ENCODE measurements around the gene SDC4. TPM values are rescaled to one million over a fixed set of nuclear protein-coding genes. Genes with fewer than 3 reads are reported as not detected.

The SDC4 gene
- total RNA-seq, 2 experiments from 2014 or later, result 21.1 to 22.0 TPM

DNA sequence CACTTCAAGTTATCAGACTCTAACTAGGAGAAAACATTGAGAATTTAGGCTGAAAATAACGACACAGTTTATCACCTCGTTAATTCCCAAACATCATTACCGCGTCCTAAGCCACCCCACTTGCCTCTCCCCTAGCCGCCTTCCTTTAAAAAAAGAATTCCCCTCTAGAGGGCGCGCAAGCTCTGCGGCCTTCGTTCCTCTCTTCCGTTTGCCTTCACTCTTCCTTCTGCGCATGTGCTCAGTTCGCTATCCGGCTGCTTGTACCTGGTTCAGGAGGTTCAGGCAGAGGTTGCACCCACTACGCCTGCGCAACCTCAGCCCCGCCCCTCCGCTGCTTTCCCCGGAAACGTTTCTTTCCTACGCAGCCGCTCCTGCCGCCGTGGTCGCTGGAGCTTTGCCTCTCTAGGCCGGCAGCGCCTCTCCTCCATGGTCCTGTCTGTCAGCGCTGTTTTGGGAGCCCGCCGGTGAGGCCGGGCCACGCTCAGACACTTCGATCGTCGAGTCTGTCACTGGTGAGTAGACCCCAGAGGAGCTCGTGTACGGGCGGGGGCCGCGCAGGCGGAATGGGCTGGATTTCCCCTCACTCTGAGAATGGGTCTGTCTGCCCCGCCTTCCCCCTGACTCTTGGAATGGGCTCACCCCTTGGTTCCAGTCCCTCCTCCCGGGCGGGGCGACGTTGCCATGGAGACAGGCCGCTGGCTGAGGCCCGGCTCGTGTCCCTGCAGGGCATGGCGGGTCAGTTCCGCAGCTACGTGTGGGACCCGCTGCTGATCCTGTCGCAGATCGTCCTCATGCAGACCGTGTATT, 14.8 kb upstream of the SDC4 start, which contains the start of gene SYS1:
SYS1 (plus strand) TSS at position 353 of the 807 bp plus-strand sequence; CDS start at position 729, 376 bp downstream.
- ATAC-seq, result peak; percentile 90
- TF ChIP-seq, protein P1, sequence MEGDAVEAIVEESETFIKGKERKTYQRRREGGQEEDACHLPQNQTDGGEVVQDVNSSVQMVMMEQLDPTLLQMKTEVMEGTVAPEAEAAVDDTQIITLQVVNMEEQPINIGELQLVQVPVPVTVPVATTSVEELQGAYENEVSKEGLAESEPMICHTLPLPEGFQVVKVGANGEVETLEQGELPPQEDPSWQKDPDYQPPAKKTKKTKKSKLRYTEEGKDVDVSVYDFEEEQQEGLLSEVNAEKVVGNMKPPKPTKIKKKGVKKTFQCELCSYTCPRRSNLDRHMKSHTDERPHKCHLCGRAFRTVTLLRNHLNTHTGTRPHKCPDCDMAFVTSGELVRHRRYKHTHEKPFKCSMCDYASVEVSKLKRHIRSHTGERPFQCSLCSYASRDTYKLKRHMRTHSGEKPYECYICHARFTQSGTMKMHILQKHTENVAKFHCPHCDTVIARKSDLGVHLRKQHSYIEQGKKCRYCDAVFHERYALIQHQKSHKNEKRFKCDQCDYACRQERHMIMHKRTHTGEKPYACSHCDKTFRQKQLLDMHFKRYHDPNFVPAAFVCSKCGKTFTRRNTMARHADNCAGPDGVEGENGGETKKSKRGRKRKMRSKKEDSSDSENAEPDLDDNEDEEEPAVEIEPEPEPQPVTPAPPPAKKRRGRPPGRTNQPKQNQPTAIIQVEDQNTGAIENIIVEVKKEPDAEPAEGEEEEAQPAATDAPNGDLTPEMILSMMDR (IDR thresholded peaks at IDR 0.05), result peak; percentile 89
- no peaks in the 10 kb centered on the region for H3K9me3 Mint-ChIP-seq
- CTCF ChIA-PET, result interaction anchor here (0.7 to 24.4 kb wide), 31 partner anchors 9 to 1146 kb away, joined by 3 to 549 read pairs (median 6); partner anchors contain the start of genes DBNDD2, PIGT, SDC4 and WFDC10A
- H3K36me3 Mint-ChIP-seq (ENCODE audit: low read depth), result peaks cover 20% of the 10 kb centered on the region
- POLR2A ChIA-PET, result interaction anchor here (0.6 to 4.2 kb wide), 17 partner anchors 10 to 574 kb away, joined by 3 to 35 read pairs (median 4); partner anchors contain the start of genes PIGT and SDC4
- intact Hi-C loops (cut with micrococcal nuclease), result loop anchor here (2.0 to 5.0 kb wide), 2 partner anchors 54 to 74 kb away; partner anchors contain the start of gene PIGT
- peak within 1 kb of the TSS; percentile 100 for H3K4me3 Mint-ChIP-seq
- H3K27ac Mint-ChIP-seq, result peak within 1 kb of the TSS; percentile 98
- H3K27me3 Mint-ChIP-seq, result no peaks in the 10 kb centered on the region
- H3K4me1 Mint-ChIP-seq (ENCODE audit: low read depth), result peaks cover 48% of the 10 kb centered on the region
- peak; percentile 98 for DNase-seq

DNA sequence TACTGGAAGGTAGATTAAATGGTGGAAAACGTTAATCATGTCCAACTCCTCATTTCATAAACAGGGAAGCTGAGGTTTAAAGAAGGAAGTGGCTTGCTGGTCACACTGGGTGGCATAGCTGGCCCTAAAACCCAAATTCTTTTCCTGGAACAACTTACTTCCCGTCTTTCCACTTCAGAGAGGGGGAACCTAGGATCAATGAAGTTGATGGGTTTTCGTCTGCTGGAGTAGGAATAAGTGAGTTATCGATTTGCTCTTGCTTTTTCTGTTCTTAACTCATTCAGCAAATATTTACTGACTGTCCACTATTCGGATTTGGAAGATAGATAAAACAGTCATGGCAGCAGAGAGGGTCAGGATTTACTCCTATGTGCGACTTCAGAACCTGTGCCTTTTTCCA, 13.6 kb upstream of the SDC4 start:
- Mint-ChIP-seq H3K36me3 (ENCODE audit: low read depth) (peaks cover 13% of the 10 kb centered on the region), H3K9me3 (no peaks in the 10 kb centered on the region), H3K27me3 (no peaks in the 10 kb centered on the region), H3K4me1 (ENCODE audit: low read depth) (peaks cover 44% of the 10 kb centered on the region), H3K27ac (no peak overlapping the region), H3K4me3 (no peak overlapping the region)
- intact Hi-C loops (cut with micrococcal nuclease), result loop anchor here (2.0 to 5.0 kb wide), 2 partner anchors 56 to 75 kb away; partner anchors contain the start of gene PIGT
- ChIA-PET POLR2A (interaction anchor here (0.7 to 4.2 kb wide), 5 partner anchors 9 to 83 kb away, joined by 3 to 35 read pairs (median 6); partner anchors contain the start of gene SDC4), CTCF (interaction anchor here (1.1 to 24.4 kb wide), 11 partner anchors 10 to 410 kb away, joined by 3 to 549 read pairs (median 13); partner anchors contain the start of genes PIGT and SDC4)
- ATAC-seq (no peak), DNase-seq (no peak)
- TF ChIP-seq, protein P1 (IDR thresholded peaks at IDR 0.05), result no peak

DNA sequence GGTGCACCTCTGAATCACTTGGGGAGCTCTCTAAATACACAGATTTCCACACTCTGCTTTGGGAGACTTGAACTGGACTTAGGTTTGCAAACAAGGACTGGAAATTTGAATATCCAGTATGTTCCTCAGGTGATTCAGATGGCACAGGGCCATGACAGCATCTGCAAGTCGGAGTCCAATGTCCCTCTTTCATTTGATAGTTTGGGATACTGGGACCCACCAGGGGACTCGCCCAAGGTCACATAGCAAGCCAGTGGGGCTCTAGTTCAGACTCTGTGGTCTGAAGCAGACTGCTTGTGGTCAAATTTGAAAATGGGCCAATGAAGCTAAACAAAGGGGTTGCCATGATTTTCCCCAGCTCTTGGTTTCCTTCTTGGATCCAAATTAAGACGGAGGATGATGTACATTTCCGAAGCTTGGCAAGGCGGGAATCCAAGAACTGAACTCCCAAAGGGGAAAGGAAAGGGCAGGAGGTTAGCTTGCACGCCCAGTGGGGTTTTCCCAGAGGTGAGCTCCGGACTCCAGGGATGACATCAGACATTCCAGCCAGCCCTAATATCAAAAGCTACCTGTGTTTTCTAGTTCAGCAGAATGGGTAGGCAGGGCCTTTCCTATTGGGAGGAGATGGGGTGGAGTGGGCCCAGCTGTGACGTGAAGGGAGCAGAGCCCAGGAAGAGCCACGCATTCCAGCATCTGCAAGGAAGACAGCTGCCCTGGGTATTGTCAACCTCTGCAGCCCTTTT, 11.4 kb upstream of the SDC4 start:
- POLR2A ChIA-PET, result interaction anchor here (0.8 to 1.2 kb wide), 2 partner anchors 11 to 13 kb away, joined by 3 to 4 read pairs; no protein-coding TSS in a partner anchor
- Mint-ChIP-seq H3K36me3 (ENCODE audit: low read depth) (no peaks in the 10 kb centered on the region), H3K4me3 (no peak overlapping the region), H3K27me3 (no peaks in the 10 kb centered on the region), H3K9me3 (no peaks in the 10 kb centered on the region), H3K4me1 (ENCODE audit: low read depth) (peaks cover 48% of the 10 kb centered on the region), H3K27ac (no peak overlapping the region)
- ATAC-seq (no peak), DNase-seq (no peak)
- CTCF ChIA-PET, result interaction anchor here (1.2 to 24.4 kb wide), 6 partner anchors 14 to 90 kb away, joined by 3 to 549 read pairs (median 7); no protein-coding TSS in a partner anchor
- intact Hi-C loops (cut with micrococcal nuclease), result loop anchor here (5.0 kb wide), 2 partner anchors 47 to 58 kb away; partner anchors contain the start of gene PIGT
- TF ChIP-seq, protein P1 (IDR thresholded peaks at IDR 0.05), result no peak

DNA sequence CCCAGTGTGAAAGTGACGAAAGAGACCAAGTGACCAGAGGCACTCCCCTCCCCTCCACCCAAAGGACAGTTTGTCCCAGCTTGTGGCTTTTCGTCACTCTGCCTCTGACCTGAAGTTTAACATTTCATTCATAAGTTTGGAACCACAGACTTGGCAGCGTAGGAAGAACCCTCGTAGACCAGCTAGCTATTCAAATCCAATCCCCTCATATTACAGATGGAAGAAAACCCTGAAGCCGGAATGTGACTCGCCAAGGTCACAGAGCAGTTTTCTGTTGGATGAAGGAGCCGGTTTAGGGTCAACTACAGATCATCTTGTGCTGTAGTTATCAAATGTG, 10.8 kb upstream of the SDC4 start:
- Mint-ChIP-seq H3K36me3 (ENCODE audit: low read depth) (no peaks in the 10 kb centered on the region), H3K4me3 (no peak overlapping the region), H3K27ac (no peak overlapping the region), H3K27me3 (no peaks in the 10 kb centered on the region), H3K9me3 (no peaks in the 10 kb centered on the region), H3K4me1 (ENCODE audit: low read depth) (peaks cover 51% of the 10 kb centered on the region)
- ATAC-seq (no peak), DNase-seq (no peak)
- intact Hi-C loops (cut with micrococcal nuclease), result loop anchor here (5.0 kb wide), 1 partner anchor 47 kb away; no protein-coding TSS in a partner anchor
- POLR2A ChIA-PET, result interaction anchor here (0.8 to 1.1 kb wide), 2 partner anchors 14 to 32 kb away, joined by 3 read pairs; no protein-coding TSS in a partner anchor
- TF ChIP-seq, protein P1 (IDR thresholded peaks at IDR 0.05), result no peak
- CTCF ChIA-PET, result interaction anchor here (1.2 to 24.4 kb wide), 6 partner anchors 15 to 91 kb away, joined by 3 to 549 read pairs (median 7); no protein-coding TSS in a partner anchor

Data from activated CD8-positive, alpha-beta T cell treated with anti-CD3 and anti-CD28 coated beads for 36 hours (primary cell).